Transverse colon (tissue), 4 donors: ENCODE data around the gene ATOSB. TPM values are rescaled to one million over a fixed set of nuclear protein-coding genes. Genes with fewer than 3 reads are reported as not detected.

ENCODE experiments used
- DNase-seq: peaks from one replicate; pipeline ENCODE4 v3.0.0-alpha.2; 2019
- H3K27ac ChIP-seq, 4 donors: fragments of 200-600 bp; sonication (generic); 2 replicates each; pipeline ENCODE4 v1.5.1; 2016 to 2018; ENCODE audit warnings: inconsistent platforms in 4 of 4
- H3K27me3 ChIP-seq: fragments of 200-600 bp; sonication (generic); 2 replicates; pipeline ENCODE4 v1.5.1; 2017; ENCODE audit warnings: inconsistent platforms
- H3K36me3 ChIP-seq, 4 donors: fragments of 200-600 bp; sonication (generic); 2 replicates each; pipeline ENCODE4 v1.5.1; 2017 to 2019; ENCODE audit warnings: inconsistent platforms in 4 of 4
- H3K4me1 ChIP-seq, 4 donors: fragments of 200-600 bp; sonication (generic); 2 replicates each; pipeline ENCODE4 v1.5.1; 2017 to 2020; ENCODE audit warnings: inconsistent platforms in 4 of 4
- H3K4me3 ChIP-seq, 4 donors: fragments of 200-600 bp; sonication (generic); 1 replicate in 1 of 4; 2 replicates in 3 of 4; pipeline versions ENCODE4 v1.5.1 to v1.6.1; 2017 to 2019; ENCODE audit warnings: inconsistent platforms in 4 of 4
- H3K9me3 ChIP-seq, 2 donors: fragments of 200-600 bp; sonication (generic); 2 replicates each; pipeline ENCODE4 v1.5.1; 2017 to 2019; ENCODE audit warnings: inconsistent platforms in 2 of 2
- EP300 ChIP-seq: sonication (generic); formaldehyde crosslinking; IDR thresholded peaks from one replicate; pipeline ENCODE4 v1.6.1; 2017; ENCODE audit warnings: antibody characterized with exemption, low read depth
- POLR2A ChIP-seq: fragments of 450-650 bp; IDR thresholded peaks from one replicate; pipeline ENCODE4 v1.6.1; 2016; ENCODE audit warnings: antibody characterized with exemption, mild to moderate bottlenecking, moderate library complexity
- POLR2AphosphoS5 ChIP-seq, 3 donors: sonication (generic); formaldehyde crosslinking; IDR thresholded peaks; one replicate each; pipeline ENCODE4 v1.6.1; 2016; ENCODE audit warnings: antibody characterized with exemption in 3 of 3
- WGBS, 2 donors: methylation state at CpG; one replicate each; pipeline ENCODE4 v1.1.5; 2018; ENCODE audit warnings: low coverage in 1 of 2; 5-methylcytosine and 5-hydroxymethylcytosine counted together
- in situ Hi-C, 4 donors: fragments of 200-750 bp; cut with MboI; loops; one replicate each; pipeline versions ENCODE4 v1.15.0 to v1.15.1; 2017; ENCODE audit warnings: low sequenced_read_pairs in 3 of 4, low pct_ligation_motif_present in 1 of 4, low pct_unique_long_range_greater_than_20kb in 1 of 4
- intact Hi-C: fragments of 100-400 bp; cut with DNase I; formaldehyde crosslinking; loops from one replicate; pipeline ENCODE4 v1.15.1; 2023; ENCODE audit warnings: low total_unique reads
- total RNA-seq, 4 donors: library from RNA; depleted of rRNA; stranded (reverse); fragments of >200 nt; gene quantifications; one replicate each; pipeline ENCODE4 v1.1.0, GENCODE V29; 2016
- TF ChIP-seq, protein P1 (sequence below), 5 experiments: fragments of 200-600 bp in 3 of 5; fragments of 450-650 bp in 2 of 5; sonication (generic) in 3 of 5; IDR thresholded peaks; 1 replicate in 2 of 5; 2 replicates in 3 of 5; pipeline ENCODE4 v1.5.1; 2016 to 2017; ENCODE audit warnings: antibody characterized with exemption in 5 of 5, inconsistent platforms in 3 of 5, mild to moderate bottlenecking in 2 of 5, moderate library complexity in 1 of 5

Gene ATOSB
- total RNA-seq, 4 donors from 2014 or later: 23.9 to 30.0 (median 27.3) TPM

GRCh38 chr9:35108461-35108860 is 7.2 kb downstream of the ATOSB start:
- Histone ChIP-seq H3K27ac (no peak overlapping the region), H3K4me1 (peaks cover 17 to 36% (median 32%) of the 10 kb centered on the region in 4 donors), H3K4me3 (no peak overlapping the region), H3K36me3 (peaks cover 0 to 37% (median 8%) of the 10 kb centered on the region in 4 donors), H3K27me3 (no peaks in the 10 kb centered on the region), H3K9me3 (no peaks in the 10 kb centered on the region)
- TF ChIP-seq POLR2A: no peak
- no peak for TF ChIP-seq POLR2AphosphoS5 (IDR thresholded peaks at IDR 0.05)
- TF ChIP-seq, protein P1, sequence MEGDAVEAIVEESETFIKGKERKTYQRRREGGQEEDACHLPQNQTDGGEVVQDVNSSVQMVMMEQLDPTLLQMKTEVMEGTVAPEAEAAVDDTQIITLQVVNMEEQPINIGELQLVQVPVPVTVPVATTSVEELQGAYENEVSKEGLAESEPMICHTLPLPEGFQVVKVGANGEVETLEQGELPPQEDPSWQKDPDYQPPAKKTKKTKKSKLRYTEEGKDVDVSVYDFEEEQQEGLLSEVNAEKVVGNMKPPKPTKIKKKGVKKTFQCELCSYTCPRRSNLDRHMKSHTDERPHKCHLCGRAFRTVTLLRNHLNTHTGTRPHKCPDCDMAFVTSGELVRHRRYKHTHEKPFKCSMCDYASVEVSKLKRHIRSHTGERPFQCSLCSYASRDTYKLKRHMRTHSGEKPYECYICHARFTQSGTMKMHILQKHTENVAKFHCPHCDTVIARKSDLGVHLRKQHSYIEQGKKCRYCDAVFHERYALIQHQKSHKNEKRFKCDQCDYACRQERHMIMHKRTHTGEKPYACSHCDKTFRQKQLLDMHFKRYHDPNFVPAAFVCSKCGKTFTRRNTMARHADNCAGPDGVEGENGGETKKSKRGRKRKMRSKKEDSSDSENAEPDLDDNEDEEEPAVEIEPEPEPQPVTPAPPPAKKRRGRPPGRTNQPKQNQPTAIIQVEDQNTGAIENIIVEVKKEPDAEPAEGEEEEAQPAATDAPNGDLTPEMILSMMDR (IDR thresholded peaks at IDR 0.05): no peak
- no peak for TF ChIP-seq EP300
- in situ Hi-C loops (loop anchor here in 1 of 4 donors (25.0 kb wide), 1 partner anchor 454 kb away; a partner anchor contains a TSS), intact Hi-C loops (no loop called here)
- WGBS, 2 donors: 90% methylated on average over 6 of the region's 6 CpGs; no CpG with 5 or more reads in 1 of the 2 donors
- DNase-seq: no peak

- Histone ChIP-seq H3K4me1 (peaks cover 15 to 30% (median 28%) of the 10 kb centered on the region in 4 donors), H3K36me3 (peaks cover 0 to 37% (median 8%) of the 10 kb centered on the region in 4 donors), H3K9me3 (no peaks in the 10 kb centered on the region), H3K27ac (no peak overlapping the region), H3K27me3 (no peaks in the 10 kb centered on the region), H3K4me3 (no peak overlapping the region)
- intact Hi-C loops: no loop called here
- DNase-seq: no peak
- TF ChIP-seq POLR2A: no peak
- TF ChIP-seq EP300: no peak
- TF ChIP-seq, protein P1 (IDR thresholded peaks at IDR 0.05): no peak
- no peak for TF ChIP-seq POLR2AphosphoS5 (IDR thresholded peaks at IDR 0.05)
- in situ Hi-C loops: loop anchor here in 1 of 4 donors (25.0 kb wide), 1 partner anchor 455 kb away; a partner anchor contains a TSS
- WGBS, 2 donors: 56 to 78% methylated on average over 3 to 13 of the region's 18 CpGs
These were observed 8.1 kb downstream of the ATOSB start for GRCh38 chr9:35107297-35108290.

DNA sequence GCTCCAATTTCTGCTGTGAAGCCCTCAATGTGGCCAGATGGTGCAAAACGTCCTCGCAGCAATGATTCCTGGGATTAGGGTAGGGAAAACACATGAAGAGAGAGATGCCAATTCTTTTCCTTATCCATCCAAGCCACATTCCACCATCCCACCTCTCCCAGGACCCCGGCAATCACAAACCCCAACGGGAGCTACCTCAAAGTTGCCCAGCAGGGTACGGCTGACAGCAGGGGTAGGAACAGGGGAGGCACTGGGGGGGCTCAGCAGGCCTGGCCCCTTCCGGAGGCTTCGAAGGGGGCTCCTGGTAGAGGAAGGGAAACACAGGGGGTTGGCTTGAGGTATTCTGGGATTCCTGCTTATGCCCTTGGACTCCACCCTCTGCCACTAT is 9.3 kb downstream of the ATOSB start:
- H3K27me3 ChIP-seq: no peaks in the 10 kb centered on the region
- no peak overlapping the region for H3K4me3 ChIP-seq
- in situ Hi-C loops (loop anchor here in 1 of 4 donors (25.0 kb wide), 1 partner anchor 456 kb away; a partner anchor contains a TSS), intact Hi-C loops (no loop called here)
- H3K36me3 ChIP-seq: peaks cover 0 to 37% (median 8%) of the 10 kb centered on the region in 4 donors
- no peak overlapping the region for H3K27ac ChIP-seq
- H3K4me1 ChIP-seq: peaks cover 19 to 33% (median 29%) of the 10 kb centered on the region in 4 donors
- DNase-seq: no peak
- 90 to 96% methylated on average over 3 to 7 of the region's 7 CpGs for WGBS, 2 donors
- TF ChIP-seq, protein P1 (IDR thresholded peaks at IDR 0.05): no peak
- TF ChIP-seq EP300 (no peak), POLR2AphosphoS5 (IDR thresholded peaks at IDR 0.05) (no peak), POLR2A (no peak)
- no peaks in the 10 kb centered on the region for H3K9me3 ChIP-seq

DNA sequence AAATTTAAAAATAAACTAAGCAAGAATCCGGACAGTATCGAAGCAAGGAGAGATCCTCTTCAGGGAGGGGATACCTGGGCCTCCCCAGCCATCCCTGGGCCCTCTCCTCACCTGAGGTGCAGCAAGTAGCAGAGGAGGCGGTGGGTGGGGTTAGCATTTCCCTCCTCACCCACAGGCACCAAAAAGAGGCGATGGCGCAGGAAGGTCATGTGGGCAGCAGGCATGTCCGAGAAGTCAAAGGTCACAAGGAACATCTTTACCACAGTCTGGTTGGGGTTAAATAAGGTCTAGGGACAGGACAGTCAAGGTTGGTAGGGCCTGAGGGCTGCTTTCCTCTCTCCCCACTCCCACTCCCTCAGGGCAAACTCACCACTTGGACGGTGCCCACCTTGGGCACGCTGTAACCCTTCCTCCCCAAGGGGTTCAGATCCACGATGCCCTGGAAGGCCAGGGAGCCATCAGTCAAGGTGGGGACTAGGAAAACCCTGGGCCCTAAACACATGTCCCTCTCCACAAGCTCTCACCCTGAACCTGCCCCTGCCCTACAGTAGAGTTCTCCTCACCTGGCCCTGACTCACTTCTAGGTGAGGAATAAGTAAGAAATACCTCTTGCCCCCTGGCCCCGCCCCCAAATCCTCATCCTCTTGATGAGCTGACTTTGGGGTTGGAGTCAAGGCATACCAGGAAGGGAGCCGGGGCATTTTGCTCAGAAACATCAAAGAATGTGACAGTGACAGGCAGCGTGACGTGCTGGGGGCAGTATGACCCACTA is 9.9 kb downstream of the ATOSB start:
- H3K4me3 ChIP-seq: no peak overlapping the region
- H3K27ac ChIP-seq: no peak overlapping the region
- H3K36me3 ChIP-seq: peaks cover 0 to 43% (median 8%) of the 10 kb centered on the region in 4 donors
- H3K9me3 ChIP-seq: no peaks in the 10 kb centered on the region
- peaks cover 18 to 33% (median 25%) of the 10 kb centered on the region in 4 donors for H3K4me1 ChIP-seq
- no peak for DNase-seq
- intact Hi-C loops (no loop called here), in situ Hi-C loops (loop anchor here in 1 of 4 donors (25.0 kb wide), 1 partner anchor 457 kb away; a partner anchor contains a TSS)
- no peaks in the 10 kb centered on the region for H3K27me3 ChIP-seq
- TF ChIP-seq EP300 (no peak), POLR2A (no peak), POLR2AphosphoS5 (IDR thresholded peaks at IDR 0.05) (no peak)
- TF ChIP-seq, protein P1 (IDR thresholded peaks at IDR 0.05): no peak
- 90 to 100% methylated on average over 3 to 13 of the region's 13 CpGs for WGBS, 2 donors
